Pulmonary artery endothelial cell (primary cell): Measurements from ENCODE around the gene MGST3. TPM values are rescaled to one million over a fixed set of nuclear protein-coding genes. Genes with fewer than 3 reads are reported as not detected.
"Not testable (repeated sequence)": the region's sequence is repeated elsewhere in the genome, so short reads cannot be mapped to it uniquely, and the experiment has no call there.

Experiments used
- DNase-seq: peaks from one replicate; pipeline ENCODE4 v3.0.0-alpha.2; 2011; ENCODE audit warnings: low read depth, low spot score
- total RNA-seq: library from RNA; depleted of rRNA; stranded (reverse); fragments of >200 nt; gene quantifications from 2 replicates; pipeline ENCODE4 v1.2.3, GENCODE V29; 2014

Gene MGST3
- 128 and 204 TPM in 2 replicates for total RNA-seq

DNA sequence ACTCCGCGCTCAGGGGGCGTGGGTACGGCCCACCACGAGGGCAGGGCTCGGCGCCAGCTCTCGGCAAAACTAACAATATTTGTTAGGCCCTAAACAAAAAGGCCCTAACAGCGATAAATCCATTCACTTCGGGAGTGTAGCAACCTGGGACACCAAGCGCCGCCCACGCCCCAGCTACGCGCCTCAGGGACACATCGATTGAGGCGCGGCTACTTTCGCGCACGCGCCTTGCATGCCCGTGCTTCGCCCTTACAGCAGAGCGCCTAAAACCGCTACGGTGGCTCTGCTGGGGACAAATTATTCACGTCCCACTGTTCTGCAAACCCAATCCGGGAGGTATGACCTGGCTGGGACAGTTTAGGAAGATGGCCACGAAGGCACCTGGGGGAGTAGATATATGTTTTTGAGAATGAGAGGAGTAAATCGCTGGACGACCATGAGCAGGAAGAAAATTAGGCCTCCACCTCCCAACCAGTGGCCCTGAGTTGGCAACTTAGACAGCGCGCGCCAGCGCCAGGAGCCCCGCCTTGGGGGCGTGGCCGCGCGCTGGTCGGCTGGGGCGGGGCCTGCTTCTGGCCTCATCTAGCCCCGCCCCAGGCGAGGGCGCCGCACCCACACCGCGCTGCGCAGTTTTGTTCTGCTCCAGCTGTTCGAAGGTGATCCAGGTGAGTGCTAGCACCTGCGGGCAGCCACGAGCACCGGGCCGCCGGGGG is at the start of gene MGST3:
TSS of gene MGST3 (plus strand) at position 606 of the 713 bp plus-strand sequence. CDS start 18,614 bp downstream, outside the sequence.
- peak; percentile 91 for DNase-seq

DNA sequence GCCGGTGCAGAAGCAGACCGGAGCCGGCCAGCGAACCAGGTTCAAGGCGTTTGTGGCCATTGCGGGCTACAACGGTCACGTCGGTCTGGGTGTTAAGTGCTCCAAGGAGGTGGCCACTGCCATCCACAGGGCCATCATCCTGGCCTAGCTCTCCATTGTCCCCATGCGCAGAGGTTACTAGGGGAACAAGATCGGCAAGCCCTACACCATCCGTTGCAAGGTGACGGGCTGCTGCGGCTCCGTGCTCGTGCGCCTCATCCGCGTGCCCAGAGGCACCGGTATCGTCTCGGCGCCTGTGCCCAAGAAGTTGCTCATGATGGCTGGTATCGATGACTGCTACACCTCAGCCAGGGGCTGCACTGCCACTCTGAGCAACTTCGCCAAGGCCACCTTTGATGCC is 49.1 kb upstream of the MGST3 start:
- DNase-seq: no peak

DNA sequence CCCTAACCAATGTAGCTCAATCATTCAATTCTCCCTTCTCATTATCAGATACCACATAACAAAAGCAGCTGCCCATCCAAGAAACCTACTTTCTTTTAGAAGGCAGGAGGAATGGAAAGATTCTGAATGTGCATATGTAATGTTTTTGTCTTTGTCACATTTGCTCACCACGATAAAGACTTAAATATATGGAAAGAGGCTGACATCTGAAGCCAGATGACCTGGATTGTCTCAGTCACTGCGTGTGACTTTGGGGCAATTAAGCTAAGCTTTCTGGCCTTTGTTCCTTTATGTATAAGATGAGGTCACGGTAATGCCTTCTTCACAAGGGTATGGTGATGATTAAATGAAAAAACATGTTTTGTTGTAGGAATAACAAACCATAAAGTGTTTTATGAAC is 44.6 kb upstream of the MGST3 start:
- DNase-seq: no peak

DNA sequence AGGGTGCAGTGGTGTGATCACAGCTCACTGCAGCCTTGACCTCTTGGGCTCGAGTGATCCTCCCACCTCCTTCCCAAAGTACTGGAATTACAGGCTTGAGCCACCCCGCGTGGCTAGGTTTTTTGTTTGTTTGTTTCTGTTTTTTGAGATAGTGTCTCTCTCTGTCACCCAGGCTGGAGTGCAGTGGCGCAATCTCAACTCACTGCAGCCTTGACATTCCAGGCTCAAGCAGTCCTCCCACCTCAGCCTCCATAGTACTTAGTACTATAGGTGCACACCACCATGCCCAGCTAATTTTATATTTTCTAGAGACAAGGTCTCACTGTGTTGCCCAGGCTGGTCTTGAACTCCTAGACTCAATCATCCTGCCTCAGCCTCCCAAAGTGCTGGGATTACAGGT is 39.6 kb upstream of the MGST3 start:
- DNase-seq: not testable (repeated sequence)

DNA sequence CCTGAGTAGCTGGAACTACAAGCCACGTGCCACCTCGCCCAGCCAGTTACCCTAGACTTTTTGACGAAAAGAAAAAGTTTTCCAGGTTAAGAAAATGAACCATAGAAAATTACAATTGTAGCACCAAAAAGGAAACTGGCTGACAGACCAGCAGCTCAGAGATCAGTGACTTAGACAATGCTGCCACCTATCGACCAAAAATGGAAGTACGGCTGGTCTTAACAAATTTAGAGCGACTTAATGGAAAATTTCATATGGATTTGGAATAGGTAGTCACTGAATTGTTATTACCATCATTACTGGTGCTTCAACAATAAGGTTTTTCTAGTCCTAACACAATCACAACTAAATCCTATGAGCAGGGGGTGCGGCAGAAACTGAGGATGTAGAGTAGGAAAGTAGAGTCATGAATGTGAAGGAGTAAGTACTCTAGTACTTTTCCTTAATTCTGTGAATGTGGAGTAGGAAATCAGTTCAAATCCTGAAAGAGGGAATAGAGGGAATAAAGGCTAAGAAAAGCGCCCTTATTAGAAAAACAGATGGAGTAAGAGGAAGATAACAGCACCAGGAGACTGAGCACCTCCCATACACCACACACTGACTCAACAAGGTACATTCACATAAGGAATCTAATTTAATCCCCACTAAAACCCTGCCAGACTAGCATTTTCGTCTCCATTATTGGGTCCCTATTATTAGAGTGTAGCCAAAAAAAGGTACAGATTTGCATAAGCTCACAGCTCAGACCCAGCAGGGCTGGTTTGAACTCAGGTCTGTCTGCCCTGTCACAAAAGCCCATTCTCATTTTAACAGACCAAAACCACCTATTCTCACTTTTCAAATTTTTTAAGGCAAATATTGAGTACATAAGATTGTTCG is 37.9 kb upstream of the MGST3 start:
- DNase-seq: peak; percentile 36

DNA sequence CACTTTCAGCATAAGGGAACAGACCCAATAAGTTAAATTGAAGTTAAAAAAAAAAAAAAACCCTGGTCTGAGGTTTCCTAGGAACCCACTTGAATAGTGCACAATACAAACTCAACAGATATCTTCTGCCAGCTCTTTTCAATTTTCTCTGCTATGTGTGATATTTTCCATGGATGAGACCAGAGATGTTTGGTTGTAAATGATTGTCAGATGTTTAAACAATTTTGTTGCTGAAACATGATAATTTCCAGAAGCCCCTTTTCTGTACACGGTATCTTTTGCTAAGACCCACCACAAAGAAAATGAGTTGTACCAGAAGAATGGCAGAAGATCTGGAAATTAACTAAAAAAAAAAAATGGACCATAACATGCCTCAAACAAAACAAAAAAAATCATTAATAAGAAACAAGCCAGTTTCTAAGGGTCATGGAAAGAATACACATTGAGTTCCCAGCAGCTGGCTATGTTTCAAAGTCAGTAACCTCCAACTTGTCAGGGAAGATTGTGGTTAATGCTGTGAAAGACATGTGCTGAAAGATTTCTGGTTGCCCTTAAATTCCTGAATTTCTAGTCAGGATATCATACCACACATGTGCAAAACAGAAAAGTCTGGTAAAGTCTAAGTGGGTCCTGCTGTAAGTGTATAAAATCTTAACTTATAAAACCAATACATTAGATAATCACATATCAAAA is 35.6 kb upstream of the MGST3 start:
- no peak for DNase-seq

DNA sequence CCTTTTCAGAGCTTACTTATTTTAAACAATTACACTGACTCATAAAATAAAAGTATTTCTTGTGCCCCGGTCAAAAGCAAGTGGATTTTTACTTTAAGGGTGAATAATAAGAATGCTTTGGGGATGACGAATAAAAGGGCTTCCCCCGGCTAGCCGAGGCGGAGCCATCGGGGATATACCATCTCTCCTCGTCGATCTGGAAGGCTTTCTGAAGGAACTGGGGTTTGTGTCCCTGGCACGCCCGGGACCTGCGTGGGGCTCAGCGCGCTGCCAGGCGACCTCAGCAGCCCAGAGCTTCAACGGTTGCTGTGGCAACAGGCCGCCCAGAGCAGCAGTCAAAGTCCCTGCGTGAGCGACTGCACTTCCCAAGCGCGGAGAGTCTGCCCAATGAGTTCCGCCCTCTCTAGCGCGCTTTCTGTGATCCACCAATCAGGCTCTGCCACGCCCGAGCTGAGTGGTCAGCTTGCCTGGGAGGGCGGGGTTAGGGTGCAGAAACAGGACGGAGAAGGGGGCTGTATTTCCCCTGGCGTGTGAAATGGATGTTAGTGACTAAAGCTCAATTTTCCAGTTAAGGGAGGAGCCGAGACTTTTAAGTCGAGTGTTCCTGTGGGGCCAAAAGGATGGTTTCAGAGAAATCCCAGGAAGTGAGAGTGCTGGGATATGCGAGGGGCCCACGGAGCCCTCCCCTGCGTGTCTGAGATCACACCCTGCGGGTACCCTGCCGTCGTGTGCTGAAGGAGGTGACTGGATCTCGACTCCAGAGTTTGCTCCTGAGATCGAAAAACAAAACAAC is 33.0 kb upstream of the MGST3 start:
- DNase-seq: peak; percentile 93

DNA sequence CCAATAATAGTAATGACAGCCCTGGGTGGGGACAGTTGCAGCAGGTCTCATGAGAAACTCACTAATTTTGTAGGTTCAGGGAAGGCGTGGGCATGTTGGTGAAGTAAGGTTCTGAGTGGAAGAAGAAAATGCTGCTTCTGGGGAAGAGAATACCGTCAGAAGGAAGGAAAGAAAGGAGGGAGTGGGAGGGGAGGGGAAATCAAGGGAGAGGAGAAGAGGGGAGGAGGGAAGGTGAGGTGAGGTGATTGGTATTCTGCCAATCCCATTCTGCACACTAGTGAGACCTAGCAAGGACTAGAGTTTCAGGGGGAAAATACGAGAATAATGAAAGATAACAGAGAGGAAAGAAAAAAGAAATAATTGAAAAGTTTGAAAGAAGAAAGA is 32.4 kb upstream of the MGST3 start:
- DNase-seq: no peak

DNA sequence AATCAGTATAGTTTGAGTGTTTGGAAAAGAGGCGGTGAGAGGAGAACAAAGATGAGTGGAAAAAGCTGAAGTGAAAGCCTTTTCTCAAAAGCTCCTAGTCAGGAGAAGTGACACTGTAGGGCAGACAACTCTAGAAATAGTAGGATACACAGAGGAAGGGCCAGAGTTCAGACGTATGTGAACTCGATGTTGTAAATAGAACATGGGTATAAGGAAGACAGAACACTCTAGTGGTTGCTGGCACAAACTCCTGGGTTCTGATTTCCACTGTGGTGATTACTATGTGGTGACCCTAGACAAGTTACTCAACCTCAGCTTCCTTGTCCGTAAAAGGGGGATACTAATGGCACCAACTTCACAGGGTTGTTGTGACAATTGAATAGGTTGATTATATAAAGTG is 30.2 kb upstream of the MGST3 start:
- DNase-seq: no peak

DNA sequence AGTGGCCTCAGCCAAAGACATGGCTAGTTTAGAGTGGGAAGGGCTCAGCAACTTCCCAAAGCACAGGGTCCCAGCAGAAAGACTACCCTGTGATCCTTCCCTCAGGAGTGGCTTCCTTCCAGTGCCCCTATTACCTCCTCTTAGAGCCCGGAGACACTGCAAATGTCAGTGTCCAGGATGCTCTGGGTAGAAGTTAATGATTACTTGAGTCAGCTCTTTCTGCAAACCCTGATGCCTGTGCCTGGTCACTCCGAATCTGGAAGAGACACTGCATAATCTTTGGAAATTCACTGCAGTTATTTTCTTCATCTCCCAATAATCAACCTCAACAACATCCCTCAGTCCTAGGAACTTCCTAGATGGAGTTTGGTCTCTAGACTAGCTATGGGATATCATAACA is 27.2 kb upstream of the MGST3 start:
- no peak for DNase-seq

DNA sequence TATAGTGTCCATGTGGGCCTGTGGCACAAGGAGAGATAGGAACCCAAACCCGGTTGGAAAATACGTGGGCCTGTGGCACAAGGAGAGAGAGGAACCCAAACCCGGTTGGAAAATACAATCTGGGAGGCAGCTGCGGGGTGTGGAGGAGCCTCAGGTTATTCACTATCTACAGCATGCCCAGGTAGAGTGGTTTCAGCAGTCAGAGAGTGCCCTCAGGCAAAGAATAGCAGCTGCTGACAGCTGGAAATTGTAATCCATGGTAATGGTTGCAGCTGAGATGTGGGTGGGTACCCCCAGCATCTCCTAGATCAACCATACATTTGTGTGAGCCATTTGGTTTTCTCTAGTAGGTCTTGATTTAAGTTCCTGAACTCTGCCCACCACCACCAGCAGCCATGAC is 25.8 kb upstream of the MGST3 start:
- no peak for DNase-seq

DNA sequence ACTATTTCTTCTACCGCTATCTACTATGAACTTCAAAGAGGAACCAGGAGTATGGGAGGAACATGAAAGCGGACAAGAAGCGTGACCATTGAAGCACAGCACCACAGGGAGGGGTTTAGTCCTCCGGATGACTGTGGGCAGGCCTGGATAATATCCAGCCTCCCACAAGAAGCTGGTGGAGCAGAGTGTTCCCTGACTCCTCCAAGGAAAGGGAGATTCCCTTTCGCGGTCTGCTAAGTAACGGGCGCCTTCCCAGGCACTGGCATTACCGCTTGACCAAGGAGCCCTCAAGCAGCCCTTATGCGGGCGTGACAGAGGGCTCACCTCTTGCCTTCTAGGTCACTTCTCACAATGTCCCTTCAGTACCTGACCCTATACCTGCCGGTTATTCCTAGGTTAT is 24.4 kb upstream of the MGST3 start:
- DNase-seq: not testable (repeated sequence)

DNA sequence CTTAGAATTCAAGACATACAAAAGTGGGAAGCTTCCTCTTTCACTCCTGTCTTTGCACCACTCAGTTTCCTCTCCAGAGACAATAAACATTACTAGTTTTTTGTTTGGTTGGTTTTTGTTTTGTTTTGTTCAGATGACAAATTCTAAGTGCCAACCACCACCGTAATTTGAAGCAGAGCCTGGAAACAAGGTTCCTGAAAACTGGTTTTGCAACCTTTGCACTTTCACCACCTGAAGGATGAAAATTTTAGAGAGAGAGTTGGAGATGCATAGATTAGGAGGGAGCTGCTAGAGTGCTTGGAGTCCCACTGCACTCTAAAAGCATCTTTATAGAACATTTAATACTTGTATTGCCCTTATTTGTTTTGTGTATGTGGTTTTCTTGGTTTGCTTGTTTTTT is 20.2 kb upstream of the MGST3 start:
- no peak for DNase-seq

DNA sequence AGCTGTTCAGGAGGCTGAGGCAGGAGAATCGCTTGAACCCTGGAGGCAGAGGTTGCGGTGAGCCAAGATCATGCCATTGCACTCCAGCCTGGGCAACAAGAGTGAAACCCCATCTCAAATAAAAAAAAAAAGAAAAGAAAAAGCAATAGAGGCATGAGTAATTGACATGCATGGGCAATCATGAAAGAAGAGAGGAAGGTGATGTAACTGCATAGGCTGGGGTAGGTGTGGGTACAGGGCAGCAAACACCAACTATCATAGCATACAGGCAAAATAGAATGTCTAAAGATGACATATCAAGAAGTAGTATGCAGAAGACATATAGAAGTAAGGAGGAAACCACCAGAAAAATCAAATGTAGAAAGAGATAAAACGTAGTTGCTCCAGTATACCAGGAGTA is 19.0 kb upstream of the MGST3 start:
- DNase-seq: no peak

DNA sequence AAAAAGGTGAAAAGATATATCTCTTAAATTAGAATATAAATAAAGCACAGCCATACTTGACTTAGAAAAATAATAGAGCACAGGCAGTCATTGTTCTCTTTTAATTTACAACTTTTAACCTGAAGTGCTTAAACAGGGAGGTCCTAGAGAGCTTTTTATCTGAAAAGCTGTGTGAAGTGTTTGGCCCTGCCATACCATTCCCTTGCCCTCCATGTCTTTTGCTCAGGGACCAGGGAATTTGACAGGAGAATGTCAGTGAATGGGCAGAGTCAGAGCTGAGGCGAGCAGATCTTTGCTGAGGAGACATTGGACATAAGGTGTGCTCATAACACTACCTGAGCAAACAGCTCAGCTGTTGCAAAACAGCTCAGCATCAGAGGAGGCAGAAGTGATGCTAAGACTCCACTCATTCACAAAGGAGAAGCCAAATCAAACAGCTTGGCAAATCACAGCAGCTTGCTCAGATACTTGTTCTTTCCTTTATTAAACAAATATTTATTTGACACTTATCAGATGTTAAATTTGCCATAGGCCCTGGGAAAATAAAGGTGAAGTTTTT is 14.9 kb upstream of the MGST3 start:
- DNase-seq: no peak

DNA sequence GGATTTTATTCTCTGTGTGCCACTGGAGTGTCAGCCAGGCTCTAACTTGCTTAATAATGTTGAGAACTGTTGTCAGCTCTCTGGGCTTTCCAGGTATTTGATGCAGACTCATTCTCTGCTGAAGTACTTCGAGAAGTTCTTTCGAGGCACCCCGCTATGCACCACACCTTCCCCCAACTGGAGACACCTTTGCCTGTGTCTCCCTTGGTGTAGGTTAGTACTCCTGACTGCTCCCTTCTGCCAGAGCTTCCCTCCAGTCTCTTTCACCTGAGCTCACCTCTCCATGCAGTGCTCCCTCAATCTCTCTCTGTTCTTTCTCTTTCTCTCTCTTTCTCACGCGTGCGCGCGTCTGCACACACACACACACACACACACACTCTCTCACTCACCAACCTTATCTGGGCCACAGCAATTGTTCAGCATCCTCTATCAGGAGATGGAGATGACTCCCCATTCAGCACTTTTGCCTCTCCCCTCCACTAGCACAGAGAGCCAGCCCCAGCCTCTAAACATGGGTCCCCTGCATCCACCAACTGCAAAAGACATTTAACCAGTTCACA is 14.0 kb upstream of the MGST3 start:
- no peak for DNase-seq

DNA sequence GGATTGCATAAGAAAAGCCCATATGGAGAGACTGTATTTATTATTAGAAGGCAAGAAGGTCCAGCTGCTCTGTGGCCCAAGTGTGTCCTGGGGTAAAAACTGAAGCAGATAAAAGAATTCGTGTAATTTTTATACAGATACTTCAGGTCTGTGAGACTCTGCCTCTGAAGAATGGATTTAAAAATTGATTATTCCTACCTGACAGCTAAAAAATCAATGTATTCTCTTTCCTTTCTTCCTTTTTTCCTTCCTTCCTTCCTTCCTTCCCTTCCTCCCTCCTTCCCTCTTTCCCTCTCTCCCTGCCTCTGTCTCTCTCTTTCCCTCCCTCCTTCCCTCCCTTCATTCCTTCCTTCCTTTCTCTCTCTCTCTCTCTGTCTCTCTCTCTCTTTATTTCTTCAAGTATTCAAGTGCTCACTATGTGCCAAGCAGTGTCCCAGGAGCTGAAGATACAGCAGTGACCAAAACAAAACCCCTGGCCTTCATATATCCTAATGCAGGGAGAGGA is 11.3 kb upstream of the MGST3 start:
- DNase-seq: no peak

DNA sequence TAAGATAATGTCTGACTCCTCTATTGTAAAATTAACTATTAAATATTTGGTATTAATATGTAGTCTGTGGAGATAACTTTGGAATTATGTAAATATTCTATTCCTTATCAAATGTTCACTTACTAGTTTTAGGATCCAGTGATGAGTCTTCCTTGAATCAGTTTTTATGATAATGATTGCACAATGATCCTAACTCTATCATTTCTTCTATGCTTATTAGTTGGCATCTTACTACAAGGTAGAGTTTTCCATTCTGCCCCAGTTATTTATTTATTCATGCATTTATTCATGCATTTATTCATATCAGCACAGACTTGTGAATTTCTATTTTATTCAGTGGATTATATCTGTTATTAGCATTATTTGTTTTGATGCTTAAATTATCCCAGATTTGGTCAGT is 7.4 kb upstream of the MGST3 start:
- DNase-seq: no peak

DNA sequence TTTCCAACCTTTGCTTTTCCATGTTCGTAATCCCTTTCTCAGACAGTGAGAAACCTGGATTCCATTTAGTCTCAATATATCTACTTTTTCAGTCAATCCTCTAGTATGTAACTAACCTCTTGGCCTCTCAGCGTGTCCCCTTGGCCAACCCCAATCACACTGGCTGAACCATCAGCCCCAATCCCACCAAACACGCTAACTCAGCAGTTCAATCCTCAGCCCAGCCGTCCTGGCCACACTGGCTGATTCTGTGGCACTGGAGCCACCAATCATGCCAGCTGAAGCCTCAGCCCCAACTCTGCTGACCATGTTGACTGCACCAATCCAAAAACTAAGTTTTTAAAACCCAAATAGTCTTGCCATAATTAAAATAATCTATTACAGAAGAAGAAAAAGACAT is 6.6 kb upstream of the MGST3 start:
- DNase-seq: no peak

DNA sequence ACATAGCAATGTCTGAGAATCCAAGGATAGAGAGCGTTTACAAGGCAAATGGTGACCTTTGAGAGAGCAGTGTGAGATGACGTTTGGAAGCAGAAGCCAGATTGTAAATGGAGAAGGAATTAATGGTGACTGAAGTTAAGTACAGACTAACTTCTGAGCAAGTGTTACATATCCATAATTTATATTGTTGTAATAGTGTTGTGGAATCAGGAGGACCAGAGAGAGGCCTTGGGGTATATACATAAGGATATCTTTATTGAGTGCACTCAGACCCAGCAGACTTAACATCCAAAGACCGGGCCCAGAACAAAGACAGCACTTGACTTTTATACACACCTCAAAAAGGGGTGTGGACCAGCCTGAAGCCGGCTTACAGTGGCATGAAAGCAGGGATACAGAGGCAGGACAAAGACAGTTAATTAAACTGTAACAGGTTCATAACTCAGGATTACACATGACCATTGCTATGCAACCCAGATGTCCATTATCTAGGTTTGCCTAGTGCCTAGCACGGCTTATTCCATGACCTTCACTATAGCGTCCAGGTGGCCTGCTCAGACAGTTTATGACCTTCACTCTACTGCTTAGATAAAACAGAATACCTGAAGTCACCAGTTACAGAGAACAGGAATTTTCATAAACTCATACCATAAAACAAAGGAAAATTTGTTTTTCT is 2.7 kb upstream of the MGST3 start:
- DNase-seq: no peak
